H9 (cell line): ENCODE results near the gene DPYSL5. TPM values are rescaled to one million over a fixed set of nuclear protein-coding genes. Genes with fewer than 3 reads are reported as not detected.

Experiments used
- DNase-seq: peaks from one replicate; pipeline ENCODE4 v3.0.0-alpha.2; 2017
- H2AFZ ChIP-seq: one replicate; pipeline ENCODE4 v1.6.1; 2013; ENCODE audit warnings: mild to moderate bottlenecking, low read length, control low read depth, moderate library complexity
- H2AK5ac ChIP-seq: 2 replicates; pipeline ENCODE4 v1.6.1; 2013; ENCODE audit warnings: low read length, control low read depth, mixed read lengths; ENCODE audit not compliant: insufficient read length
- H2BK120ac ChIP-seq: one replicate; pipeline ENCODE4 v1.6.1; 2013; ENCODE audit warnings: low read depth, mild to moderate bottlenecking, low read length, control low read depth, inconsistent platforms; ENCODE audit not compliant: poor library complexity, severe bottlenecking
- H2BK12ac ChIP-seq: 2 replicates; pipeline ENCODE4 v1.6.1; 2013; ENCODE audit warnings: low read length, control low read depth, mixed read lengths, low read depth; ENCODE audit not compliant: insufficient read length
- H2BK15ac ChIP-seq: 2 replicates; pipeline ENCODE4 v1.6.1; 2013; ENCODE audit warnings: low read depth, low read length, control low read depth
- H2BK20ac ChIP-seq: one replicate; pipeline ENCODE4 v1.6.1; 2013; ENCODE audit warnings: low read depth, mild to moderate bottlenecking, low read length, control low read depth, inconsistent platforms; ENCODE audit not compliant: poor library complexity, severe bottlenecking
- H2BK5ac ChIP-seq: 2 replicates; pipeline ENCODE4 v1.6.1; 2013; ENCODE audit warnings: low read length, control low read depth, mixed read lengths; ENCODE audit not compliant: insufficient read length
- H3K14ac ChIP-seq: 2 replicates; pipeline ENCODE4 v1.6.1; 2013; ENCODE audit warnings: low read length, control low read depth; ENCODE audit not compliant: insufficient read depth
- H3K18ac ChIP-seq: 2 replicates; pipeline ENCODE4 v1.6.1; 2013; ENCODE audit warnings: low read depth, mild to moderate bottlenecking, mixed read lengths, low read length, control low read depth; ENCODE audit not compliant: insufficient read length
- H3K23ac ChIP-seq: 2 replicates; pipeline ENCODE4 v1.6.1; 2013; ENCODE audit warnings: low read length, control low read depth, mixed read lengths, low read depth; ENCODE audit not compliant: insufficient read length
- H3K23me2 ChIP-seq: 2 replicates; pipeline ENCODE4 v1.6.1; 2013; ENCODE audit warnings: low read depth, mild to moderate bottlenecking, mixed read lengths, low read length, control low read depth; ENCODE audit not compliant: insufficient read length, poor library complexity, severe bottlenecking
- H3K27ac ChIP-seq: 2 replicates; pipeline ENCODE4 v1.5.1; 2013; ENCODE audit warnings: low read length, control low read depth, mixed read lengths, low read depth; ENCODE audit not compliant: insufficient read length
- H3K27me3 ChIP-seq: 2 replicates; pipeline ENCODE4 v1.6.1; 2013; ENCODE audit warnings: low read length, control low read depth, inconsistent platforms; ENCODE audit not compliant: insufficient read depth
- H3K4ac ChIP-seq: 2 replicates; pipeline ENCODE4 v1.6.1; 2013; ENCODE audit warnings: low read depth, mild to moderate bottlenecking, control low read depth, inconsistent platforms, low read length, moderate library complexity
- H3K4me1 ChIP-seq: 2 replicates; pipeline ENCODE4 v1.6.1; 2013; ENCODE audit warnings: low read length, control low read depth, inconsistent platforms; ENCODE audit not compliant: insufficient read depth
- H3K4me2 ChIP-seq: 2 replicates; pipeline ENCODE4 v1.6.1; 2013; ENCODE audit warnings: low read length, control low read depth, mixed read lengths; ENCODE audit not compliant: insufficient read length, insufficient read depth
- H3K56ac ChIP-seq: 2 replicates; pipeline ENCODE4 v1.6.1; 2013; ENCODE audit warnings: low read depth, mild to moderate bottlenecking, mixed read lengths, low read length, control low read depth; ENCODE audit not compliant: insufficient read length
- H3K79me1 ChIP-seq: 2 replicates; pipeline ENCODE4 v1.6.1; 2013; ENCODE audit warnings: low read depth, mild to moderate bottlenecking, moderate library complexity, low read length, control low read depth, inconsistent platforms; ENCODE audit not compliant: insufficient read depth, poor library complexity, severe bottlenecking
- H3K79me2 ChIP-seq: 2 replicates; pipeline ENCODE4 v1.6.1; 2013; ENCODE audit warnings: low read length, control low read depth, inconsistent platforms; ENCODE audit not compliant: insufficient read depth
- H3K9ac ChIP-seq: 2 replicates; pipeline ENCODE4 v1.6.1; 2013; ENCODE audit warnings: low read length, control low read depth, mixed read lengths; ENCODE audit not compliant: insufficient read length; ENCODE audit errors: extremely low read depth
- H3K9me3 ChIP-seq: one replicate; pipeline ENCODE4 v1.6.1; 2013; ENCODE audit warnings: low read depth, low read length, inconsistent platforms; ENCODE audit not compliant: control insufficient read depth
- H3T11ph ChIP-seq: one replicate; pipeline ENCODE4 v1.6.1; 2013; ENCODE audit warnings: mild to moderate bottlenecking, low read length, control low read depth, inconsistent platforms
- H4K20me1 ChIP-seq: one replicate; pipeline ENCODE4 v1.6.1; 2013; ENCODE audit not compliant: control insufficient read depth, insufficient read length, insufficient read depth
- H4K5ac ChIP-seq: 2 replicates; pipeline ENCODE4 v1.6.1; 2013; ENCODE audit warnings: low read depth, mild to moderate bottlenecking, mixed read lengths, low read length, control low read depth; ENCODE audit not compliant: insufficient read length
- H4K8ac ChIP-seq: replicated peaks from 2 replicates; pipeline ENCODE4 v1.6.1; 2013; ENCODE audit warnings: low read length, control low read depth, mixed read lengths, low read depth; ENCODE audit not compliant: insufficient read length
- H4K91ac ChIP-seq: 2 replicates; pipeline ENCODE4 v1.6.1; 2013; ENCODE audit warnings: low read depth, mild to moderate bottlenecking, moderate library complexity, mixed read lengths, low read length, control low read depth; ENCODE audit not compliant: insufficient read length
- H3K27ac Mint-ChIP-seq, 3 experiments: 2 replicates in 2 of 3; 3 replicates in 1 of 3; pipeline ENCODE4 v1.8.0; 2020 to 2021; ENCODE audit warnings: mixed read lengths in 3 of 3, mild to moderate bottlenecking in 1 of 3, moderate library complexity in 1 of 3
- H3K27me3 Mint-ChIP-seq: 2 replicates; pipeline ENCODE4 v1.8.0; 2021; ENCODE audit warnings: low read depth, mild to moderate bottlenecking, moderate library complexity, mixed read lengths
- H3K36me3 Mint-ChIP-seq, 3 experiments: 2 replicates in 2 of 3; 3 replicates in 1 of 3; pipeline ENCODE4 v1.8.0; 2020 to 2021; ENCODE audit warnings: low read depth in 3 of 3, mixed read lengths in 3 of 3; ENCODE audit not compliant: insufficient read depth in 1 of 3
- H3K4me1 Mint-ChIP-seq, 2 experiments: 2 replicates each; pipeline ENCODE4 v1.8.0; 2020; ENCODE audit warnings: mixed read lengths in 2 of 2
- H3K4me3 Mint-ChIP-seq, 2 experiments: 2 replicates in 1 of 2; 3 replicates in 1 of 2; pipeline ENCODE4 v1.8.0; 2020 to 2021; ENCODE audit warnings: mild to moderate bottlenecking in 2 of 2, mixed read lengths in 2 of 2, moderate library complexity in 1 of 2
- H3K9me3 Mint-ChIP-seq, 2 experiments: 2 replicates in 1 of 2; 3 replicates in 1 of 2; pipeline ENCODE4 v1.8.0; 2020; ENCODE audit warnings: mild to moderate bottlenecking in 2 of 2, mixed read lengths in 2 of 2, moderate library complexity in 1 of 2
- CTCF ChIP-seq: fragments of 200-600 bp; sonication (generic); conservative IDR thresholded peaks from 3 replicates; pipeline ENCODE4 v1.8.0; 2021; ENCODE audit warnings: antibody characterized with exemption, mild to moderate bottlenecking
- WGBS: extraction: QIAGEN DNeasy Blood & Tissue Kit; methylation state at CpG from one replicate; pipeline ENCODE4 v1.1.7; 2013; ENCODE audit warnings: missing lambda C conversion rate, low lambda C conversion rate, mixed read lengths; ENCODE audit not compliant: insufficient read length; ENCODE audit errors: extremely low coverage; 5-methylcytosine and 5-hydroxymethylcytosine counted together
- total RNA-seq: library from RNA; stranded (reverse); gene quantifications from 2 replicates; pipeline ENCODE4 v1.2.1, GENCODE V29; 2021

Gene DPYSL5
- total RNA-seq, 1 experiment from 2014 or later = 6.4 TPM

GRCh38 chr2:26946841-26947784 is 99.2 kb downstream of the DPYSL5 start:
- no peak for DNase-seq
- no peak for TF ChIP-seq CTCF
- Histone ChIP-seq H3K9ac (no peak overlapping the region), H3K4me1 (no peaks in the 10 kb centered on the region; the same call in 1 of the 2 replicates), H3K79me2 (no peaks in the 10 kb centered on the region), H3K4ac (no peak overlapping the region), H3K18ac (no peak overlapping the region), H2BK5ac (no peak overlapping the region), H2BK20ac (no peak overlapping the region), H4K5ac (no peak overlapping the region), H3K27me3 (no peaks in the 10 kb centered on the region; the same call in 1 of the 2 replicates), H3K9me3 (no peaks in the 10 kb centered on the region), H2AFZ (no peak overlapping the region), H3K23me2 (peaks cover 6% of the 10 kb centered on the region), H3K56ac (no peak overlapping the region), H2AK5ac (no peak overlapping the region), H2BK12ac (no peak overlapping the region), H4K91ac (no peak overlapping the region), H3T11ph (no peak overlapping the region), H3K27ac (no peak overlapping the region), H2BK120ac (no peak overlapping the region), H4K8ac (no peak overlapping the region), H3K23ac (no peak overlapping the region), H3K14ac (no peak overlapping the region; the same call in 1 of the 2 replicates), H3K79me1 (no peaks in the 10 kb centered on the region), H2BK15ac (no peak overlapping the region), H3K4me2 (no peak overlapping the region), H4K20me1 (peaks cover 2% of the 10 kb centered on the region)
- WGBS = no CpG with 5 or more reads among the region's 34 CpGs
- no peak overlapping the region for H3K4me3 Mint-ChIP-seq
- peaks cover 38% of the 10 kb centered on the region for H3K27me3 Mint-ChIP-seq
- no peak overlapping the region for H3K27ac Mint-ChIP-seq
- peaks cover 14 to 26% of the 10 kb centered on the region in 2 experiments for H3K4me1 Mint-ChIP-seq
- H3K9me3 Mint-ChIP-seq = no peaks in the 10 kb centered on the region
- H3K36me3 Mint-ChIP-seq = peaks cover 0 to 14% (median 3%) of the 10 kb centered on the region in 3 experiments; a peak in 5 of 7 replicates
